DND-41 (cell line): ENCODE results near the gene TECPR1.

ENCODE experiments used
- CTCF ChIP-seq: IDR thresholded peaks from 2 replicates; pipeline ENCODE4 v1.5.1; 2012; ENCODE audit warnings: borderline replicate concordance, low read length, moderate library complexity, mild to moderate bottlenecking; ENCODE audit not compliant: poor library complexity, severe bottlenecking; ENCODE audit errors: extremely low read depth
- EZH2 ChIP-seq: IDR thresholded peaks from 3 replicates; pipeline ENCODE4 v1.6.1; 2012; ENCODE audit warnings: borderline replicate concordance, low read depth, mild to moderate bottlenecking, moderate library complexity, low read length, inconsistent platforms; ENCODE audit not compliant: severe bottlenecking

DNA sequence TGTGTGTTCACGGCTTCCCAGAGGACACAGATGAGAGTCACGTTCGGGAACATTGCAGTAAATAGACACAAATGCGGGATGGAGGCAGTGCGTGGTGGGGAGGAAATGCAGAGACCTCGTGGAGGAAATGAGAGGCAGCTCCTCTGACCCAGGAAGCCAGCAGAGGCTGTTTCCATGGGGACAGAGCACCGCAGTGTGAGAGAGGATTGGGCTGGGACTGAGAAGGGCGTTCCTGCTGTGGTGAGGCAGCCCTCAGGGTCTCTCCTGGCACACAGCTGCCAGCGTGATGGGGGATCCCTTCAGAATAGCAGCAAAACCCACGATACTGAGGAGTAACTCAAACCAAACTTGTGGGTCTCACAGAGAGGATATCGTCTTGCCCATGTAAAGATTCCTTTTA, 62.5 kb downstream of the TECPR1 start:
- no peak for TF ChIP-seq CTCF
- TF ChIP-seq EZH2 = no peak
